ENCODE measurements around the gene ATP5ME. TPM values are rescaled to one million over a fixed set of nuclear protein-coding genes. Genes with fewer than 3 reads are reported as not detected.
A peak's percentile ranks its signal among the peaks of the same experiment; 100 is the strongest.

Gene ATP5ME
- total and polyA plus RNA-seq, 5 experiments from 2014 or later: 146 to 468 (median 420) TPM

DNA sequence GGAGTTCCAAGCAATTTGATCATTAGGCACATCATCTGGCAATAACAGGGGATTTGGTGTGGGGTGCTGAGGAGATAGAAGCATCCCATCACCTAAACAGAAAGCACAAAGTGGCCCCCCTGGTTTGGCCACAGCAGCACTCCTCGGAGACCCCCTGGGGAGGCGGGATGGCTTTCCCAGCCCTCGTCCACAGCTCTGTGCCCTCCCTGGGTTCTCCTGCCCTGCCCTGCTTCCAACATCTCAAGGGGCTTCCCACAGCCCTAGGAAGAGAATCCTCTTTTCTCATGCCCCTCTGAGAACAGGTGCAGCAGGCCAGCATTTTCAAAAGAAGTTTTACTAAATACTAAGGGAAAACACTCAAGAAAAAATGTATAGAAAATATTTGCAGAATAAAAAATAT is 12.8 kb downstream of the ATP5ME start:
- Mint-ChIP-seq H3K36me3 (peaks cover 0 to 5% (median 4%) of the 10 kb centered on the region in 3 donors), H3K27me3 (no peaks in the 10 kb centered on the region), H3K27ac (peak overlapping the region in 3 of 10 donors; percentile 18 to 93 (median 22)), H3K9me3 (no peaks in the 10 kb centered on the region), H3K4me3 (peak overlapping the region in 4 of 10 donors; percentile 4 to 64 (median 30)), H3K4me1 (peaks cover 11 to 34% (median 18%) of the 10 kb centered on the region in 4 donors)
- ATAC-seq: no peak
- POLR2A ChIA-PET: no interaction called here
- peak in 1 of 10 donors; percentile 19 for DNase-seq

DNA sequence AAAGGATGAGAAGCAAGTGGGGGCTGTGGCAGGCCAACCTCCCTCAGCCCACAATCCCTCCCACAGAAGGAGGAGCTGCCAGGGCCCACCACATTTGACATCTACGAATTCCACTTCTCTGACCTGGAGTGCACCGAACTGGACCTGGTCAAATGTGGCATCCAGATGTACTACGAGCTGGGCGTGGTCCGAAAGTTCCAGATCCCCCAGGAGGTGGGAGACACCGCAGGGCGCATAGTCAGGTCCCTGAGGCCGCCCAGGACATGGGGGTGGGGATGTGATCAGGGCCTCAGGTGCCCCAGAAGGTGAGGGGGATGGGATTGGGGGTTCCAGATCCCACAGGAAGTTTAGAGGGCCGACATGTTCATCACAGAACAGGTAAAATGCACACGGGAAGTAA is 13.7 kb downstream of the ATP5ME start:
- Mint-ChIP-seq H3K27me3 (no peaks in the 10 kb centered on the region), H3K4me1 (peaks cover 8 to 32% (median 16%) of the 10 kb centered on the region in 4 donors), H3K27ac (peak overlapping the region in 2 of 10 donors; percentile 21 to 60), H3K9me3 (no peaks in the 10 kb centered on the region), H3K4me3 (peak overlapping the region in 4 of 10 donors; percentile 6 to 74 (median 28)), H3K36me3 (peaks cover 0 to 5% (median 4%) of the 10 kb centered on the region in 3 donors)
- ATAC-seq (no peak), DNase-seq (peak in 1 of 10 donors; percentile 30)
- POLR2A ChIA-PET: no interaction called here

DNA sequence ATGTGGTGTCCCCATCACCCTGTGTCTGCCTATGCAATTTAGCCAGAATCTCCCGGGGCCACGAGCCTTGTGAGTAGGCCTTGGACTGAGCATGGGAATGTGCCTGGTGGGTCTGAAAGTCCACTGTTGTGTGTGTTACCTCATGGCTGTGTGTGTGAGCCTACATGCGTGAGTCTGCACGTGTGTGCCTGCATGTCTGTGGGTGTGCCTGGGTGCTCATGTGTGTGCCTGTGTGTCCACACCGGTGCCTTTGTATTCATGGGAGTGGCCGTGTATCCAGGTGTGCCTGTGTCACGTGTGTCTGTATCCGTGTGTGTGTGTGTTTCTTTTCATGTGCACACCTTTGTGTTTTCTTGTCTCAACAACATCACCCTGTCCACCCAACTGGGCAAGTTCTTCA is 14.2 kb downstream of the ATP5ME start:
- Mint-ChIP-seq H3K9me3 (no peaks in the 10 kb centered on the region), H3K4me1 (peaks cover 5 to 27% (median 14%) of the 10 kb centered on the region in 4 donors), H3K4me3 (peak overlapping the region in 3 of 10 donors; percentile 20 to 48 (median 28)), H3K36me3 (peaks cover 0 to 5% (median 4%) of the 10 kb centered on the region in 3 donors), H3K27ac (peak overlapping the region in 2 of 10 donors; percentile 21 to 81), H3K27me3 (no peaks in the 10 kb centered on the region)
- no peak for ATAC-seq
- peak in 1 of 10 donors; percentile 50 for DNase-seq
- POLR2A ChIA-PET: no interaction called here

DNA sequence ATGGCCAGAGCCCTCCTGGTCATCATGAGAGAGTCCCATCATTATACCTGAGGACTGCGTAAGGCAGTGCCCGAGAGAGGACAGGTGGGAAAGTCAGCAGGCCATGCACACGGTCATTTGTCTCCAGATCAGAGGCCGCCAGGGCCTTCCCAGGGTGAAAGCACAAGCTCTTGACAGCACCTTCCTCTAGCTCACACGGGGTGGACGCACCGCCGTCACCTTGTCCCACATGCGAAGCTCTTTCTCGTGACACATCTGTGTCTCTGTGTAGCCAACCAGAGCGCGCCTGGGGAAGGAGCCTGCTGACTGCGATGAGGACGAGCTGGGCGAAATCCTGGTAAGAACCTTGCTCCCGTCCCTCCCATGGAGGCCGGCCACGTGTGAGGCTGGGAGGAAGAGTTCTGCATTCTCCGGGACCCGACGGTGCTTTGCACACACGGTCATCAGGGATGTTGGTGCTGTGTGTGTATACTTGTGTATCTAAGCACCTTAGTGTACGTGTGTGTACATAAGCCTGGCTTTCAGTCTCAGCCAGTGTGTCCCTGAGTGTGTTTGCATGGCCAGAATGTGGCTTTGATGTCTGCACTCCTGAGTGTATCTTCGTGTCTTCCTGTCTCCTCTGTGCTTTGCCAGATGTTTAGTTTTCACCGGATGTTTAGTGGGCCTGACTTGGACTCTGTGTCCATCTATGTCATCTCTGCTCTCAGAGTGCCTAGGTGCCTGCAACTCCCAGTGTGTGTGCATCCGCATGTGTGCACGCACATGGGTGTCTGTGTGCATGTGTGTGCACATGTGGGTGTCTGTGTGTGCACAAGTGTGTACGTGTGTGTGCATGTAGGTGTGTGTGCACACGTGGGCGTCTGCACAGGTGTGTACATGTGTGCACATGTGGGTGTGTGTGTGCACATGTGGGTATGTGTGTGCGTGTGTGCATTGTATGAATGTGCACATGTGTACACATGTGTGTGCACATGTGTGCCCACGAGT is 15.1 kb downstream of the ATP5ME start:
- DNase-seq: peak in 1 of 10 donors; percentile 45
- Mint-ChIP-seq H3K4me3 (no peak overlapping the region), H3K36me3 (peaks cover 0 to 5% (median 4%) of the 10 kb centered on the region in 3 donors), H3K4me1 (peaks cover 1 to 18% (median 11%) of the 10 kb centered on the region in 4 donors), H3K27me3 (no peaks in the 10 kb centered on the region), H3K9me3 (no peaks in the 10 kb centered on the region), H3K27ac (peak overlapping the region in 2 of 10 donors; percentile 2 to 37)
- ATAC-seq: no peak
- POLR2A ChIA-PET: no interaction called here

DNA sequence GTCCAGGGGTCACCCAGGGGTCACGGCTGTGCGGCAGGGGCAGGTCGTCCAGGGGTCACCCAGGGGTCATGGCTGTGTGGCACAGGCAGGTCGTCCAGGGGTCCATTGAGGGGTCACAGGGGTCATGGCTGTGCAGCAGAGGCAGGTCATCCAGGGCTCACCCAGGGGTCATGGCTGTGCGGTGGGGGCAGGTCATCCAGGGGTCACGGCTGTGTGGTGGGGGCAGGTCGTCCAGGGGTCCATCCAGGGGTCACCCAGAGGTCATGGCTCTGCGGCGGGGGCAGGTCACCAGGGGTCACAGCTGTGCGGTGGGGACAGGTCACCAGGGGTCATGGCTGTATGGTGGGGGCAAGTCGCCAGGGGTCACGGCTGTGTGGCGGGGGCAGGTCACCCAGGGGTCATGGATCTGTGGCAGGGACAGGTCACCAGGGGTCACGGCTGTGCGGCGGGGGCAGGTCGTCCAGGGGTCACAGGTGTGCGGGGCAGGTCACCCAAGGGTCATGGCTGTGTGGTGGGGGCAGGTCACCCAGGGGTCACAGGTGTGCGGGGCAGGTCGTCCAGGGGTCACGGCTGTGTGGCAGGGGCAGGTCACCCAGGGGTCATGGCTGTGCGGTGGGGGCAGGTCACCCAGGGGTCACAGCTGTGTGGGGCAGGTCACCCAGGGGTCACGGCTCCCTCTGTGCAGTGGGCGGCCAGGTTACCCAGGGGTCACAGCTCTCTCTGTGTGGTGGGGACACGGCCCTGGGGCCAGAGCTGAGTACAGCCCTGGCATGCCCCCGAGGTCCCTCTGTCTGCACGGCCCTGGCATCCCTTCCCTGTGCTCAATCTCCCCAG is 16.0 kb downstream of the ATP5ME start:
- POLR2A ChIA-PET: no interaction called here
- Mint-ChIP-seq H3K27me3 (no peaks in the 10 kb centered on the region), H3K9me3 (no peaks in the 10 kb centered on the region), H3K4me3 (no peak overlapping the region), H3K27ac (peak overlapping the region in 2 of 10 donors; percentile 37 to 40), H3K4me1 (peaks cover 1 to 16% (median 9%) of the 10 kb centered on the region in 4 donors), H3K36me3 (peaks cover 0 to 5% (median 4%) of the 10 kb centered on the region in 3 donors)
- no peak for ATAC-seq
- DNase-seq: peak in 1 of 10 donors; percentile 60

DNA sequence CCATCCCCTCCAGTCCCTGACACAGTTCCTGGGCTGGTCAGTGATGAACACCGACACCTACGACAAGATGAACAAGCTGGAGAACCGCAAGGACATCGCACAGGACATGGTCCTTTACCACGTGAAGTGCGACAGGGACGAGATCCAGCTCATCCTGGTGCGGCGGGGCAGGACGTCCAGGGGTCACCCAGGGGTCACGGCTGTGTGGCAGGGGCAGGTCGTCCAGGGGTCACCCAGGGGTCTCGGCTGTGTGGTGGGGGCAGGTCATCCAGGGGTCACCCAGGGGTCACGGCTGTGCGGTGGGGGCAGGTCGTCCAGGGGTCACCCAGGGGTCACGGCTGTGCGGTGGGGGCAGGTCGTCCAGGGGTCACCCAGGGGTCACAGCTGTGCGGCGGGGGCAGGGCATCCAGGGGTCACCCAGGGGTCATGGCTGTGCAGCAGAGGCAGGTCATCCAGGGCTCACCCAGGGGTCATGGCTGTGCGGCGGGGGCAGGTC is 16.7 kb downstream of the ATP5ME start:
- H3K36me3 Mint-ChIP-seq: peaks cover 0 to 5% (median 4%) of the 10 kb centered on the region in 3 donors
- H3K4me3 Mint-ChIP-seq: no peak overlapping the region
- DNase-seq (peak in 2 of 10 donors; percentile 1 to 42), ATAC-seq (no peak)
- H3K4me1 Mint-ChIP-seq: peaks cover 0 to 15% (median 6%) of the 10 kb centered on the region in 4 donors
- no peak overlapping the region for H3K27ac Mint-ChIP-seq
- POLR2A ChIA-PET: no interaction called here
- H3K27me3 Mint-ChIP-seq: peaks cover 0 to 1% (median 0%) of the 10 kb centered on the region in 5 donors
- no peaks in the 10 kb centered on the region for H3K9me3 Mint-ChIP-seq

DNA sequence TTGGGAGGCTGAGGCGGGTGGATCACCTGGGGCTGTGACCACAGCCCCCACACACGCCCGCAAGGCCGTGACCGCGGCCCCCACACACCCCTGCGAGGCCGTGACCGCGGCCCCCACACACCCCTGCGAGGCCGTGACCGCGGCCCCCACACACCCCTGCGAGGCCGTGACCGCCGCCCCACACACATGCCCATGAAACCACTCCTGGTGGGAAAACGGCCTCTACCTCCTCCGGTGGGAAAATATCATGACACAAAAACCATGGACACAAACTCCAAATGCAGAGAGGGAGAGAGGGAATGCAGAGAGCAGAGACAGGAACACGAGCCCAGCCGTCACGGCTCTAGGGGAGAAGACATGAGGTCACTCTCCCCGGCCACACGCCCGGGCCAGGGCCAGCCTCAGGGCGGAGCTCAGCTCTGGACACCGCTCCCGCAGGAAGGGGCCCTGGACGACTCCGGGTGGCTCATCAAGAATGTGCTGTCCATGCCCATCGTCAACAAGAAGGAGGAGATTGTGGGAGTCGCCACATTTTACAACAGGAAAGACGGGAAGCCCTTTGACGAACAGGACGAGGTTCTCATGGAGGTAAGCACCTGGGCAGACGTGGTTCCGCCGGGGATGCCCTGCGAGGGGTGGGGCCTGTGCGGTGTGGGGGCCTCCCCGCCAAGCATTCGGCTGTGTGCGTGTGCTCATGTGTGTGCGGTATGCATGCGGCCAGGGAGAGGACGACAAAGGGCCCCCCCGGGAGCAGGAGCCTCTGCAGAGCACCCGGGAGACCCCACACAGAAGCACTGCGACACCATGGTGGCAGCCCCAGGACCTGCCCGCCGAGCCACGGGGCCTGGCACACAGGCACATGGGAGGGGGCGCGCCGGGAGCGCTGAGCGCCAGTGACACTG is 17.4 kb downstream of the ATP5ME start:
- no peak overlapping the region for H3K27ac Mint-ChIP-seq
- ATAC-seq: no peak
- POLR2A ChIA-PET: no interaction called here

DNA sequence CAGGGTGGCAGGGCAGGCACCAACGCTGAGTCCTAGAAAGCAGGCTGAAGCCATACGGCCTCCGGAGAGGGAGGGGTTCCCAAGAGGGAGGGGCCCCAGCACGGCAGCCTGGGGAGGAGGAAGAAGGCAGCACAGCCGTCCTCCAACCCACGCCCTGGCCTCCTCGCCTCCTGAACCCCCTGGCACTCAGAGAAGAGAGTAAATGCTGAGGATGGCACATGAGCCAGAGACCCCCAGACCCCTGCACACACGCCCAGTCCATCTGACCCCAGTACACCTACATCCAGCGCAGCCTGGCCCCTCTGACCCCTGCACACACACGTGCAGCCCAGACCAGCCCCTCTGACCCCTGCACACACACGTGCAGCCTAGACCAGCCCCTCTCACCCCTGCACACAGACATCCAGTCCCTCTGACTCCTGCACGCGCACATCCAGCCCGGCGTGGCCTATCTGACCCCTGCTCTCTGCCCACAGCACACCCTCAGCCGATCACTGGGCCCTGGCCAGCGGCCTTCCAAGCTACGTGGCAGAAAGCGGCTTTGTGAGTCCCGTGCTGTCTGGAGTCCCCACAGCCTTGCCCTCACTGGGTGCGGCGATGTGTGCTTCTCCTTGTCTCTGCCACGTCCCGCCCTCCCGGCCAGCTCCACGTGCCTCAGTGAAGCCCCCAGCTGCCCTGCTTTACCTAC is 18.5 kb downstream of the ATP5ME start:
- ATAC-seq (no peak), DNase-seq (peak in 1 of 10 donors; percentile 31)
- POLR2A ChIA-PET: interaction anchor here (0.5 kb wide), 1 partner anchor 532 kb away, joined by 3 read pairs; no protein-coding TSS in a partner anchor
- Mint-ChIP-seq H3K27me3 (peaks cover 1 to 9% (median 6%) of the 10 kb centered on the region in 5 donors), H3K4me3 (no peak overlapping the region), H3K4me1 (peaks cover 0 to 11% (median under 1%) of the 10 kb centered on the region in 4 donors), H3K36me3 (peaks cover 0 to 4% (median 2%) of the 10 kb centered on the region in 3 donors), H3K27ac (peak overlapping the region in 1 of 10 donors; percentile 48), H3K9me3 (no peaks in the 10 kb centered on the region)

More for the DNA sequence above, 17.4 kb downstream of the ATP5ME start:
- Mint-ChIP-seq H3K36me3 (peaks cover 0 to 5% (median 4%) of the 10 kb centered on the region in 3 donors), H3K4me1 (peaks cover 0 to 15% (median 3%) of the 10 kb centered on the region in 4 donors), H3K27me3 (peaks cover 1 to 7% (median 3%) of the 10 kb centered on the region in 5 donors), H3K9me3 (no peaks in the 10 kb centered on the region), H3K4me3 (no peak overlapping the region)
- DNase-seq: peak in 1 of 10 donors; percentile 34

DNA sequence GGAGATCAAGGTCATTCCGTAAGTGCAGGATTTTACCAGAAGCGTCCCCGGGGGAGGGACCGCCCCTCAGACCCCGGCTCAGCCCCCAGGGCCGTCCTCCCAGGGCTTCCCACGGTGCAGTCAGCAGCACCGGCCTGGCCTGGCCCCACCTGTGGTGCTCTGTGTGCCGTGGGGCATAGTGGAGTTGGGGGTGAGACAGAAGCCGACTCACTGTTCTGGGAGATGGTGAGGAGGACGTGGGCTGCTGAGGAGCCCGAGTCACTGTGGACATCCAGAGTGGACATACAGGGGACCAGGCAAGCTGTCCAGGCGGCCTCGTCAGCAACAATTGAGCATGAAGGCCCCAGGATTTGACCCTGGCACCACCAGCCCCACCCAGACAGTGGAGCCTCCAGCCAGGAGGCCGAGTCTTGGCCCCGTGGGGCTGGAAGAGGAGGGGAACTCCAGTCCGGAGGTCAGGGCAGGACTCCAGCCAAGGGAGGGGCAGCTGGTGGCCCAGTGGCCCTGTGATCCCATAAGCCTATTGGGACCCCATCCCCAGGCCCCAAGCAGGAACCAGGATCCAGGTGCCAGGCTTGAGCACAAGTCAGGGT is 19.1 kb downstream of the ATP5ME start:
- Mint-ChIP-seq H3K4me1 (peaks cover 0 to 8% (median 0%) of the 10 kb centered on the region in 4 donors), H3K27ac (no peak overlapping the region)

DNA sequence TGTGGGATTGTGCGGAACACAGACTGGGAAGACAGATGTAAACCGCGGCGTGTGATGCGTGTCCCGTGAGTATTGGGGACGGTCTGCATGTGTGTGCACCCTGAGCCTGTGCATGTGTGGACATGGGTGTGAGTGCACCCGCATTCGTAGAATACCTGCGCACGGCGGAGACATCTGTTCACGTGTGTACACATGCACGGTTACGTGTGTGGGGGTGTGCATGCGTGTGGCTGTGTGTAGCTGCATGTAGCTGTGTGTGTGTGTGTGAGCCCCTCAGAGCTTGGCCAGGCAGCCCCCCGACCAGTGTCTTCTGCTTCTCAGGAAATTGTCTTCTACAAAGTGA is 19.6 kb downstream of the ATP5ME start:
- no peaks in the 10 kb centered on the region for H3K36me3 Mint-ChIP-seq
- H3K4me1 Mint-ChIP-seq: peaks cover 0 to 5% (median 0%) of the 10 kb centered on the region in 4 donors
- no peaks in the 10 kb centered on the region for H3K9me3 Mint-ChIP-seq
- ATAC-seq (no peak), DNase-seq (no peak)
- no peak overlapping the region for H3K27ac Mint-ChIP-seq
- H3K4me3 Mint-ChIP-seq: no peak overlapping the region
- H3K27me3 Mint-ChIP-seq: peaks cover 1 to 13% (median 6%) of the 10 kb centered on the region in 5 donors
- POLR2A ChIA-PET: interaction anchor here (1.2 kb wide), 1 partner anchor 10 kb away, joined by 3 read pairs; no protein-coding TSS in a partner anchor

More for the DNA sequence above, 19.1 kb downstream of the ATP5ME start:
- peaks cover 0 to 2% (median 0%) of the 10 kb centered on the region in 3 donors for H3K36me3 Mint-ChIP-seq
- DNase-seq (peak in 1 of 10 donors; percentile 53), ATAC-seq (no peak)
- POLR2A ChIA-PET: interaction anchor here (1.2 kb wide), 1 partner anchor 9 kb away, joined by 3 read pairs; no protein-coding TSS in a partner anchor
- no peaks in the 10 kb centered on the region for H3K9me3 Mint-ChIP-seq
- peaks cover 1 to 13% (median 6%) of the 10 kb centered on the region in 5 donors for H3K27me3 Mint-ChIP-seq
- no peak overlapping the region for H3K4me3 Mint-ChIP-seq

Measured in naive thymus-derived CD8-positive, alpha-beta T cell (primary cell).